GM10847 (cell line): ENCODE results near the gene ECE2.

ENCODE experiments used
- POLR2A ChIP-seq: IDR thresholded peaks from 2 replicates; pipeline ENCODE4 v1.6.1; 2011; ENCODE audit not compliant: insufficient read length; ENCODE audit errors: extremely low read depth

ECE2 gene

GRCh38 chr3:184311633-184312032, 35.8 kb downstream of the ECE2 start:
- no peak for TF ChIP-seq POLR2A

- TF ChIP-seq POLR2A = peak; percentile 81
Observed at GRCh38 chr3:184314363-184314699, 38.5 kb downstream of the ECE2 start, which contains the start of gene EIF4G1. Gene EIF4G1 (plus strand): TSS chr3:184314606. CDS start chr3:184315797, 1,191 bp downstream.

- TF ChIP-seq POLR2A = no peak
Observed at GRCh38 chr3:184314700-184315542, 39.1 kb downstream of the ECE2 start.

GRCh38 chr3:184315543-184315867, 39.7 kb downstream of the ECE2 start:
- TF ChIP-seq POLR2A = no peak

GRCh38 chr3:184315871-184316661, 40.2 kb downstream of the ECE2 start:
- no peak for TF ChIP-seq POLR2A

- TF ChIP-seq POLR2A = no peak
Observed at GRCh38 chr3:184316792-184317191, 41.0 kb downstream of the ECE2 start.

- TF ChIP-seq POLR2A = no peak
Observed at GRCh38 chr3:184317201-184317600, 41.4 kb downstream of the ECE2 start.

- TF ChIP-seq POLR2A = no peak
Observed at GRCh38 chr3:184320104-184320445, 44.3 kb downstream of the ECE2 start.

GRCh38 chr3:184321666-184322065, 45.8 kb downstream of the ECE2 start:
- TF ChIP-seq POLR2A = no peak

GRCh38 chr3:184322731-184323487, 47.1 kb downstream of the ECE2 start:
- TF ChIP-seq POLR2A = no peak

- no peak for TF ChIP-seq POLR2A
Observed at GRCh38 chr3:184323696-184324095, 47.9 kb downstream of the ECE2 start.

- no peak for TF ChIP-seq POLR2A
Observed at GRCh38 chr3:184325269-184325668, 49.4 kb downstream of the ECE2 start.

- TF ChIP-seq POLR2A = no peak
Observed at GRCh38 chr3:184325715-184326369, 50.0 kb downstream of the ECE2 start.

GRCh38 chr3:184327171-184327570, 51.3 kb downstream of the ECE2 start:
- TF ChIP-seq POLR2A = no peak

GRCh38 chr3:184328516-184328915, 52.7 kb downstream of the ECE2 start:
- TF ChIP-seq POLR2A = no peak

GRCh38 chr3:184332370-184333090, 56.7 kb downstream of the ECE2 start:
- no peak for TF ChIP-seq POLR2A
